AG09309 (cell line): ENCODE measurements around the gene MRC1.

Experiments
- DNase-seq: peaks from one replicate; pipeline ENCODE4 v3.0.0-alpha.2; 2010; ENCODE audit warnings: low read depth
- H3K4me3 ChIP-seq: 2 replicates; pipeline ENCODE4 v1.5.1; 2011; ENCODE audit warnings: mild to moderate bottlenecking, low read depth, low read length, moderate library complexity; ENCODE audit not compliant: control insufficient read depth
- CTCF ChIP-seq: IDR thresholded peaks from 2 replicates; pipeline ENCODE4 v1.5.1; 2011; ENCODE audit warnings: mild to moderate bottlenecking, low read depth, low read length, inconsistent platforms; ENCODE audit not compliant: insufficient read depth, control insufficient read depth; ENCODE audit errors: missing control alignments

MRC1 gene

GRCh38 chr10:17958049-17958448 is 148.9 kb downstream of the MRC1 start:
- no peak for TF ChIP-seq CTCF
- H3K4me3 ChIP-seq, result no peak overlapping the region
- no peak for DNase-seq

- H3K4me3 ChIP-seq, result no peak overlapping the region
- TF ChIP-seq CTCF, result no peak
- no peak for DNase-seq
These were observed 150.7 kb downstream of the MRC1 start for GRCh38 chr10:17959870-17960269.
